CD4-positive, alpha-beta T cell (primary cell): Measurements from ENCODE around the gene CCDC102A. TPM values are rescaled to one million over a fixed set of nuclear protein-coding genes. Genes with fewer than 3 reads are reported as not detected.

ENCODE experiments used
- ATAC-seq: fragments of 200-7000 bp; cut with Tn5 transposase; one replicate; pipeline ENCODE4 v1.10.0; 2022; ENCODE audit warnings: mild to moderate bottlenecking; ENCODE audit not compliant: poor library complexity
- CTCF ChIA-PET: fragments of 350-600 bp; sonication (Branson Sonifier 250); formaldehyde crosslinking; loops from one replicate; lab custom pipeline; 2021; ENCODE audit warnings: antibody characterized with exemption, inconsistent platforms; lab: Charles Lee
- POLR2A ChIA-PET: fragments of 350-600 bp; sonication (Branson Sonifier 250); formaldehyde crosslinking; loops from one replicate; lab custom pipeline; 2021; ENCODE audit warnings: antibody characterized with exemption, inconsistent platforms; lab: Charles Lee
- DNase-seq, 14 experiments: peaks; one replicate each; pipeline ENCODE4 v3.0.0-alpha.2; 2013 to 2020; ENCODE audit warnings: mixed read lengths in 2 of 14
- H3K27ac ChIP-seq, 2 donors: one replicate each; pipeline versions ENCODE4 v1.5.1 to v1.7.0; 2013; ENCODE audit warnings: low read length in 2 of 2, low read depth in 1 of 2, mild to moderate bottlenecking in 1 of 2
- H3K27me3 ChIP-seq, 2 experiments: 1 replicate in 1 of 2; 2 replicates in 1 of 2; pipeline versions ENCODE4 v1.6.1 to v1.7.0; 2013; ENCODE audit warnings: low read length in 2 of 2, control low read depth in 1 of 2, mild to moderate bottlenecking in 1 of 2, moderate library complexity in 1 of 2; ENCODE audit not compliant: insufficient read depth in 2 of 2, control insufficient read depth in 1 of 2
- H3K36me3 ChIP-seq: one replicate; pipeline ENCODE4 v1.6.1; 2013; ENCODE audit warnings: low read length, control low read depth; ENCODE audit not compliant: insufficient read depth
- H3K4me1 ChIP-seq: one replicate; pipeline ENCODE4 v1.6.1; 2013; ENCODE audit warnings: low read length, control low read depth; ENCODE audit not compliant: insufficient read depth
- H3K4me3 ChIP-seq: one replicate; pipeline ENCODE4 v1.5.1; 2013; ENCODE audit warnings: mild to moderate bottlenecking, low read length, moderate library complexity
- H3K9me3 ChIP-seq, 2 experiments: 1 replicate in 1 of 2; 2 replicates in 1 of 2; pipeline versions ENCODE4 v1.6.1 to v1.7.0; 2013; ENCODE audit warnings: low read length in 2 of 2, mild to moderate bottlenecking in 2 of 2, control low read depth in 1 of 2, moderate library complexity in 1 of 2; ENCODE audit not compliant: control insufficient read depth in 1 of 2, insufficient read depth in 1 of 2
- H3K27ac Mint-ChIP-seq: one replicate; pipeline ENCODE4 v1.8.0; 2020; ENCODE audit warnings: mixed read lengths
- H3K27me3 Mint-ChIP-seq: one replicate; pipeline ENCODE4 v1.8.0; 2021; ENCODE audit warnings: mixed read lengths
- H3K36me3 Mint-ChIP-seq: one replicate; pipeline ENCODE4 v1.8.0; 2021; ENCODE audit warnings: low read depth, mixed read lengths
- H3K4me1 Mint-ChIP-seq: one replicate; pipeline ENCODE4 v1.8.0; 2021; ENCODE audit warnings: low read depth, mixed read lengths
- H3K4me3 Mint-ChIP-seq: one replicate; pipeline ENCODE4 v1.8.0; 2020; ENCODE audit warnings: mild to moderate bottlenecking, mixed read lengths
- H3K9me3 Mint-ChIP-seq: one replicate; pipeline ENCODE4 v1.8.0; 2020; ENCODE audit warnings: mixed read lengths
- intact Hi-C, 2 experiments: fragments of 100-400 bp; cut with DNase I in 1 of 2; cut with micrococcal nuclease in 1 of 2; formaldehyde crosslinking; loops; one replicate each; pipeline versions ENCODE4 v1.15.1 to v1.9.0; 2023 to 2025; cut with DNase I, micrococcal nuclease
- total RNA-seq, 174 experiments: library from RNA in 2 of 174; stranded (reverse) in 2 of 174; gene quantifications; one replicate each; pipeline ENCODE4 v1.2.3 and lab custom pipeline; 2021 to 2026
- TF ChIP-seq, protein P1 (sequence below): fragments of 200-600 bp; IDR thresholded peaks from one replicate; pipeline ENCODE4 v1.8.0; 2022; ENCODE audit warnings: antibody characterized with exemption, mild to moderate bottlenecking

Gene CCDC102A
- total RNA-seq, 2 experiments from 2014 or later, result 2.0 TPM

- intact Hi-C loops, result no loop called here
- DNase-seq (peak in 2 of 14 experiments; percentile 13 to 19), ATAC-seq (no peak)
- Mint-ChIP-seq H3K36me3 (peaks cover 10% of the 10 kb centered on the region), H3K27ac (peak overlapping the region; percentile 96), H3K27me3 (no peaks in the 10 kb centered on the region), H3K4me1 (peaks cover 65% of the 10 kb centered on the region), H3K4me3 (peak overlapping the region; percentile 47), H3K9me3 (no peaks in the 10 kb centered on the region)
- H3K9me3 ChIP-seq, result no peaks in the 10 kb centered on the region
- ChIA-PET POLR2A (interaction anchor here (2.0 kb wide), 1 partner anchor 69 kb away, joined by 6 read pairs; the partner anchor contains the start of gene POLR2C), CTCF (interaction anchor here (5.2 kb wide), 1 partner anchor 12 kb away, joined by 20 read pairs; no protein-coding TSS in a partner anchor)
- H3K36me3 ChIP-seq, result peaks cover 5% of the 10 kb centered on the region
- H3K27me3 ChIP-seq, result no peaks in the 10 kb centered on the region
- no peak overlapping the region for H3K4me3 ChIP-seq
- H3K4me1 ChIP-seq, result peaks cover 72% of the 10 kb centered on the region
- TF ChIP-seq, protein P1, sequence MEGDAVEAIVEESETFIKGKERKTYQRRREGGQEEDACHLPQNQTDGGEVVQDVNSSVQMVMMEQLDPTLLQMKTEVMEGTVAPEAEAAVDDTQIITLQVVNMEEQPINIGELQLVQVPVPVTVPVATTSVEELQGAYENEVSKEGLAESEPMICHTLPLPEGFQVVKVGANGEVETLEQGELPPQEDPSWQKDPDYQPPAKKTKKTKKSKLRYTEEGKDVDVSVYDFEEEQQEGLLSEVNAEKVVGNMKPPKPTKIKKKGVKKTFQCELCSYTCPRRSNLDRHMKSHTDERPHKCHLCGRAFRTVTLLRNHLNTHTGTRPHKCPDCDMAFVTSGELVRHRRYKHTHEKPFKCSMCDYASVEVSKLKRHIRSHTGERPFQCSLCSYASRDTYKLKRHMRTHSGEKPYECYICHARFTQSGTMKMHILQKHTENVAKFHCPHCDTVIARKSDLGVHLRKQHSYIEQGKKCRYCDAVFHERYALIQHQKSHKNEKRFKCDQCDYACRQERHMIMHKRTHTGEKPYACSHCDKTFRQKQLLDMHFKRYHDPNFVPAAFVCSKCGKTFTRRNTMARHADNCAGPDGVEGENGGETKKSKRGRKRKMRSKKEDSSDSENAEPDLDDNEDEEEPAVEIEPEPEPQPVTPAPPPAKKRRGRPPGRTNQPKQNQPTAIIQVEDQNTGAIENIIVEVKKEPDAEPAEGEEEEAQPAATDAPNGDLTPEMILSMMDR, result no peak
- peak overlapping the region; percentile 75 to 85 for H3K27ac ChIP-seq
Measured at GRCh38 chr16:57531635-57532265, 4.6 kb downstream of the CCDC102A start.

DNA sequence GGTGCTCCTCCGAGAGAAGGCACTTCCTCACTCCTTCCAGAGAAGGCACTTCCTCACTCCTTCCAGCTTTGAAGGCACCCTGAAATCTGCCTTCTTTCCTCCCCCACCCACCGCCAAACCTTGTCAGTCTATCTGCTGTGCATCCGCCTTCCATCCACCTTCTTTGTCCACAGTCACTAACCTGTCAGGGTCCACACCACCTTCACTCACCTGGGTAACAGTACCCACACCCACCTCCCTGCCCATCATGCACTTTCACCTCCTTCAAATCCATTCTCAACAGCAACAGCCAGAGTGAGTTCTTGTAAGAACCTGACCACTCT, 5.2 kb downstream of the CCDC102A start:
- Histone ChIP-seq H3K27me3 (no peaks in the 10 kb centered on the region), H3K27ac (peak overlapping the region; percentile 75 to 85), H3K9me3 (no peaks in the 10 kb centered on the region), H3K4me3 (no peak overlapping the region), H3K36me3 (peaks cover 5% of the 10 kb centered on the region), H3K4me1 (peaks cover 71% of the 10 kb centered on the region)
- ChIA-PET CTCF (interaction anchor here (5.2 kb wide), 1 partner anchor 11 kb away, joined by 20 read pairs; no protein-coding TSS in a partner anchor), POLR2A (interaction anchor here (1.3 to 2.0 kb wide), 2 partner anchors 45 to 69 kb away, joined by 4 to 6 read pairs; partner anchors contain the start of genes DOK4 and POLR2C)
- TF ChIP-seq, protein P1, result no peak
- no peaks in the 10 kb centered on the region for H3K9me3 Mint-ChIP-seq
- H3K4me1 Mint-ChIP-seq, result peaks cover 65% of the 10 kb centered on the region
- peak overlapping the region; percentile 47 for H3K4me3 Mint-ChIP-seq
- peak overlapping the region; percentile 96 for H3K27ac Mint-ChIP-seq
- intact Hi-C loops, result no loop called here
- ATAC-seq (no peak), DNase-seq (peak in 2 of 14 experiments; percentile 15 to 17)
- peaks cover 10% of the 10 kb centered on the region for H3K36me3 Mint-ChIP-seq
- H3K27me3 Mint-ChIP-seq, result no peaks in the 10 kb centered on the region

DNA sequence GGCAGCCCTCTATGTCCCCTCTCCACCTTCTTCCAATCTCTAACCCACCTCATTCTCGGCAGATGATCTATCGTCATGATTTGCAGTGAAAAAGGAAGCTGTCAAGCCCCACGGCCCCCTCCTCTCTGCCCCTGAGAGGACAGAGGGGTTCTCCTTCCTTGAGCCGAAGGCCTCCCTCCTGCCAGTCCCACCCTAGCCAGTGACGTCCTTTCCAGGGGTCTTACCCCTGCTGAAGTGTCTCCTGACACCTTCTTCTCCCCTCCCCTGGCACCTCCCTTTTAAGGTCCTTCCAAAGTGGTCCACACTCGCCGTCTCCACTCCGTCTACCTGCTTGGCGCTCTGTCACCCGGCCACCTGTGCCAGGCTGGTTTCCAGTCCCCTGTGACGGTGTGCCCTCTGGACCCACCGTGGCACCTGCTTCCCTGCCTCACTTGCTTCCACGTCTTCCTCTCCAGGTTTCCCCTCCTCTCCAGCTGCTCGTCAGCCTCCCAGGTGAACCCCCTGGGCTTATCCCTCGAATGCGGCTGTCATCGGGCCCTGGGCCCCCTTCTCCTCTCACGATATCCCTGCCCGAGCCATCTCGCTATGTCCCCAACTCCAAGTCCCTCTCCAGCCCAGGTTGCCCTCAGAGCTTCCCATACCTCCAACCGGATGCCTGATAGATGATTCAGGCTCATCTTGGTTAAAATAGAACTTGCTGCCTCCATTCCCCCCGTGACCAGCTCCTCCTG, 5.7 kb downstream of the CCDC102A start:
- H3K27me3 Mint-ChIP-seq, result no peaks in the 10 kb centered on the region
- Histone ChIP-seq H3K27me3 (no peaks in the 10 kb centered on the region), H3K36me3 (peaks cover 5% of the 10 kb centered on the region), H3K9me3 (no peaks in the 10 kb centered on the region), H3K27ac (peak overlapping the region; percentile 75 to 85), H3K4me3 (peak overlapping the region; percentile 23), H3K4me1 (peaks cover 70% of the 10 kb centered on the region)
- H3K4me1 Mint-ChIP-seq, result peaks cover 64% of the 10 kb centered on the region
- no peak for ATAC-seq
- peak in 3 of 14 experiments; percentile 25 to 34 (median 27) for DNase-seq
- H3K4me3 Mint-ChIP-seq, result peak overlapping the region; percentile 83
- peaks cover 10% of the 10 kb centered on the region for H3K36me3 Mint-ChIP-seq
- intact Hi-C loops, result no loop called here
- CTCF ChIA-PET, result interaction anchor here (5.2 kb wide), 1 partner anchor 11 kb away, joined by 20 read pairs; no protein-coding TSS in a partner anchor
- TF ChIP-seq, protein P1, result no peak
- no peaks in the 10 kb centered on the region for H3K9me3 Mint-ChIP-seq
- POLR2A ChIA-PET, result interaction anchor here (0.6 to 2.0 kb wide), 8 partner anchors 11 to 264 kb away, joined by 3 to 6 read pairs (median 3); partner anchors contain the start of genes ADGRG5, CIAPIN1, COQ9 and DOK4
- H3K27ac Mint-ChIP-seq, result peak overlapping the region; percentile 96
